ENCODE data around the gene TRIP11. TPM values are rescaled to one million over a fixed set of nuclear protein-coding genes. Genes with fewer than 3 reads are reported as not detected.

Gene TRIP11
- total and polyA plus RNA-seq, 2 experiments from 2014 or later, result 24.1 to 69.5 TPM

- H3K9me3 ChIP-seq (ENCODE audit: low read depth), result no peaks in the 10 kb centered on the region
- no peaks in the 10 kb centered on the region for H3K9me2 ChIP-seq (ENCODE audit: insufficient read depth)
- TF ChIP-seq EZH2 (IDR thresholded peaks at IDR 0.05; ENCODE audit: insufficient read depth, poor library complexity, severe bottlenecking) (no peak), EZH2phosphoT487 (IDR thresholded peaks at IDR 0.05; ENCODE audit: insufficient read depth, low read depth) (no peak)
- 84 to 90% methylated on average over 5 of the region's 5 CpGs for WGBS, 2 experiments (ENCODE audit: low coverage in 1 of 2, low lambda C conversion rate in 2 of 2, missing lambda C conversion rate in 2 of 2)
- H3K27ac ChIP-seq, result 0 out of 2 replicates have a peak overlapping the region, but pooled peaks have one; percentile 0
- no peak overlapping the region for H3K4me2 ChIP-seq (ENCODE audit: unreplicated experiment)
- in situ Hi-C loops (cut with MboI), result no loop called here
- peaks cover 98% of the 10 kb centered on the region for H3K79me2 ChIP-seq (ENCODE audit: insufficient read depth)
- no peak overlapping the region for H3K9ac ChIP-seq
- H3K27me3 ChIP-seq (replicated peaks; ENCODE audit: insufficient read depth), result no peaks in the 10 kb centered on the region
- H3K4me3 ChIP-seq, result no peak overlapping the region
- no peaks in the 10 kb centered on the region for H4K20me1 ChIP-seq (ENCODE audit: insufficient read depth)
- H3K4me1 ChIP-seq (ENCODE audit: insufficient read depth), result peaks cover 39% of the 10 kb centered on the region
- peaks cover 23% of the 10 kb centered on the region for H3F3A ChIP-seq (ENCODE audit: insufficient read depth)
- peak; percentile 15 for DNase-seq
- H3K36me3 ChIP-seq (ENCODE audit: low read depth), result peaks cover 10% of the 10 kb centered on the region; the same call in 1 of the 2 replicates
- H2AFZ ChIP-seq, result no peak overlapping the region
Observed at GRCh38 chr14:91927800-91928199, 112.1 kb downstream of the TRIP11 start.

GRCh38 chr14:91927191-91927590, 112.7 kb downstream of the TRIP11 start:
- WGBS, 2 experiments (ENCODE audit: low coverage in 1 of 2, low lambda C conversion rate in 2 of 2, missing lambda C conversion rate in 2 of 2), result 32 to 36% methylated on average over 3 of the region's 3 CpGs
- DNase-seq, result peak; percentile 38

GRCh38 chr14:91926131-91926890, 113.5 kb downstream of the TRIP11 start:
- 86 to 92% methylated on average over 17 of the region's 17 CpGs for WGBS, 2 experiments (ENCODE audit: low coverage in 1 of 2, low lambda C conversion rate in 2 of 2, missing lambda C conversion rate in 2 of 2)
- Histone ChIP-seq H3K36me3 (ENCODE audit: low read depth) (peaks cover 6% of the 10 kb centered on the region; the same call in 1 of the 2 replicates), H3K9ac (no peak overlapping the region), H3K4me1 (ENCODE audit: insufficient read depth) (peaks cover 35% of the 10 kb centered on the region), H3K27ac (no peak overlapping the region), H3K4me3 (no peak overlapping the region), H2AFZ (no peak overlapping the region), H3K27me3 (replicated peaks; ENCODE audit: insufficient read depth) (no peaks in the 10 kb centered on the region), H3K9me3 (ENCODE audit: low read depth) (no peaks in the 10 kb centered on the region), H3K4me2 (ENCODE audit: unreplicated experiment) (no peak overlapping the region), H3F3A (ENCODE audit: insufficient read depth) (peaks cover 23% of the 10 kb centered on the region), H3K79me2 (ENCODE audit: insufficient read depth) (peaks cover 89% of the 10 kb centered on the region), H4K20me1 (ENCODE audit: insufficient read depth) (no peaks in the 10 kb centered on the region), H3K9me2 (ENCODE audit: insufficient read depth) (no peaks in the 10 kb centered on the region)
- no peak for DNase-seq
- TF ChIP-seq EZH2phosphoT487 (IDR thresholded peaks at IDR 0.05; ENCODE audit: insufficient read depth, low read depth) (no peak), EZH2 (IDR thresholded peaks at IDR 0.05; ENCODE audit: insufficient read depth, poor library complexity, severe bottlenecking) (no peak)
- in situ Hi-C loops (cut with MboI), result no loop called here

More at GRCh38 chr14:91927191-91927590, 112.7 kb downstream of the TRIP11 start:
- peaks cover 98% of the 10 kb centered on the region for H3K79me2 ChIP-seq (ENCODE audit: insufficient read depth)
- H3F3A ChIP-seq (ENCODE audit: insufficient read depth), result peaks cover 23% of the 10 kb centered on the region
- no peaks in the 10 kb centered on the region for H3K9me3 ChIP-seq (ENCODE audit: low read depth)
- H3K9me2 ChIP-seq (ENCODE audit: insufficient read depth), result no peaks in the 10 kb centered on the region
- H3K4me3 ChIP-seq, result no peak overlapping the region
- no peak overlapping the region for H3K9ac ChIP-seq
- peaks cover 6% of the 10 kb centered on the region; the same call in 1 of the 2 replicates for H3K36me3 ChIP-seq (ENCODE audit: low read depth)
- in situ Hi-C loops (cut with MboI), result no loop called here
- H2AFZ ChIP-seq, result no peak overlapping the region
- no peaks in the 10 kb centered on the region for H3K27me3 ChIP-seq (replicated peaks; ENCODE audit: insufficient read depth)
- no peaks in the 10 kb centered on the region for H4K20me1 ChIP-seq (ENCODE audit: insufficient read depth)
- no peak overlapping the region for H3K4me2 ChIP-seq (ENCODE audit: unreplicated experiment)
- TF ChIP-seq EZH2phosphoT487 (IDR thresholded peaks at IDR 0.05; ENCODE audit: insufficient read depth, low read depth), result no peak
- TF ChIP-seq EZH2 (IDR thresholded peaks at IDR 0.05; ENCODE audit: insufficient read depth, poor library complexity, severe bottlenecking), result no peak
- H3K27ac ChIP-seq, result no peak overlapping the region
- H3K4me1 ChIP-seq (ENCODE audit: insufficient read depth), result peaks cover 39% of the 10 kb centered on the region

GRCh38 chr14:91925727-91926121, 114.1 kb downstream of the TRIP11 start:
- in situ Hi-C loops (cut with MboI), result no loop called here
- TF ChIP-seq EZH2phosphoT487 (IDR thresholded peaks at IDR 0.05; ENCODE audit: insufficient read depth, low read depth), result no peak
- no peak for TF ChIP-seq EZH2 (IDR thresholded peaks at IDR 0.05; ENCODE audit: insufficient read depth, poor library complexity, severe bottlenecking)
- no peak overlapping the region for H3K27ac ChIP-seq
- no peak overlapping the region for H3K4me2 ChIP-seq (ENCODE audit: unreplicated experiment)
- H2AFZ ChIP-seq, result no peak overlapping the region
- H3K9me3 ChIP-seq (ENCODE audit: low read depth), result no peaks in the 10 kb centered on the region
- WGBS, 2 experiments (ENCODE audit: low coverage in 1 of 2, low lambda C conversion rate in 2 of 2, missing lambda C conversion rate in 2 of 2), result 89 to 97% methylated on average over 10 of the region's 10 CpGs
- no peak overlapping the region for H3K9ac ChIP-seq
- H3K4me3 ChIP-seq, result no peak overlapping the region
- H3F3A ChIP-seq (ENCODE audit: insufficient read depth), result peaks cover 23% of the 10 kb centered on the region
- no peaks in the 10 kb centered on the region for H4K20me1 ChIP-seq (ENCODE audit: insufficient read depth)
- DNase-seq, result no peak
- H3K27me3 ChIP-seq (replicated peaks; ENCODE audit: insufficient read depth), result no peaks in the 10 kb centered on the region
- H3K9me2 ChIP-seq (ENCODE audit: insufficient read depth), result no peaks in the 10 kb centered on the region
- peaks cover 35% of the 10 kb centered on the region for H3K4me1 ChIP-seq (ENCODE audit: insufficient read depth)
- H3K79me2 ChIP-seq (ENCODE audit: insufficient read depth), result peaks cover 83% of the 10 kb centered on the region
- H3K36me3 ChIP-seq (ENCODE audit: low read depth), result peaks cover under 1% of the 10 kb centered on the region; the same call in 1 of the 2 replicates

All from GM23248 (cell line).